Stomach (tissue), 4 donors: ENCODE data around the gene FZR1.

ENCODE experiments used
- EP300 ChIP-seq: sonication (generic); formaldehyde crosslinking; IDR thresholded peaks from one replicate; pipeline ENCODE4 v1.6.1; 2017; ENCODE audit warnings: antibody characterized with exemption
- POLR2AphosphoS5 ChIP-seq, 3 donors: sonication (generic); formaldehyde crosslinking; IDR thresholded peaks; one replicate each; pipeline ENCODE4 v1.6.1; 2016; ENCODE audit warnings: antibody characterized with exemption in 3 of 3

- no peak for TF ChIP-seq EP300
- TF ChIP-seq POLR2AphosphoS5 (IDR thresholded peaks at IDR 0.05), result no peak
Observed at GRCh38 chr19:3470500-3471128, 35.5 kb upstream of the FZR1 start.
